Stimulated activated CD4-positive, alpha-beta T cell treated with anti-CD3 and anti-CD28 coated beads, Interleukin-15, amount 100 ng/mL, for 48 hours (primary cell): ENCODE results near the gene ARL5C.

Source experiments
- DNase-seq, 2 donors: peaks; one replicate each; pipeline ENCODE4 v3.0.0-alpha.2; 2020; ENCODE audit warnings: low read depth in 2 of 2

ARL5C gene

GRCh38 chr17:39165841-39166349, at the start of gene ARL5C:
ARL5C (minus strand) TSS chr17:39166161; CDS start chr17:39165760, 401 bp downstream.
- no peak for DNase-seq

GRCh38 chr17:39213852-39214251, 47.9 kb upstream of the ARL5C start:
- no peak for DNase-seq

DNA sequence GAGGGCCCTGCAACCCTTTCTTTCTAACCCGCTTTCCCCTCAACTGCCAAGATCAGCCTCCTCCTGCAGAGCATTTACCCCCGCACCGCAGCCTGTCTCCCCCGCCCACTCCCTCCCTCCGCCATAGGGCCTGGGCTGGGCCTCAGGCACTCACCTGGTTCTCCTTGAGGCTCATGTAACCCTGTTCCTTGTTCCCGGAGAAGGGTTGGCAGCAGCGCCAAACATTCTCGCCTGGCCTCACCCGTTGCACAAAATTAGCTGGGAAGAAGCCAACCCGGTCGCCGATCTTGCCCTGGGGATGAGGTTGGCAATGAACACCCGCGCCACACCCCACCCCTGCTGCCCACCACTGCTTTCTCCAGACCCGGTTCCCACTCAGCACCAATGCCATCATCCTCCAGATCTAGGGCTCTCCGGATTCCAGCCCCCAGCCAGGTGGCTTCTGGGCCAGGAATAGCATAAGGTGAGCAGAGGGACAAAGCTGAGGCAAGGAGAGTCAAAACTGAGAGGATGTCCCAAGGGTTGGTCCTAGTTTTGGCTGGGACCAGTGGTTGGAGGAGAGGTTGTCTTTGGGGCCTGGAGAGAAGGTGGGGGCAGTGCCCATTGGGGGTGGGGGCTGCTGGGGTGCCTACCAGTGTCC, 47.0 kb upstream of the ARL5C start:
- no peak for DNase-seq

DNA sequence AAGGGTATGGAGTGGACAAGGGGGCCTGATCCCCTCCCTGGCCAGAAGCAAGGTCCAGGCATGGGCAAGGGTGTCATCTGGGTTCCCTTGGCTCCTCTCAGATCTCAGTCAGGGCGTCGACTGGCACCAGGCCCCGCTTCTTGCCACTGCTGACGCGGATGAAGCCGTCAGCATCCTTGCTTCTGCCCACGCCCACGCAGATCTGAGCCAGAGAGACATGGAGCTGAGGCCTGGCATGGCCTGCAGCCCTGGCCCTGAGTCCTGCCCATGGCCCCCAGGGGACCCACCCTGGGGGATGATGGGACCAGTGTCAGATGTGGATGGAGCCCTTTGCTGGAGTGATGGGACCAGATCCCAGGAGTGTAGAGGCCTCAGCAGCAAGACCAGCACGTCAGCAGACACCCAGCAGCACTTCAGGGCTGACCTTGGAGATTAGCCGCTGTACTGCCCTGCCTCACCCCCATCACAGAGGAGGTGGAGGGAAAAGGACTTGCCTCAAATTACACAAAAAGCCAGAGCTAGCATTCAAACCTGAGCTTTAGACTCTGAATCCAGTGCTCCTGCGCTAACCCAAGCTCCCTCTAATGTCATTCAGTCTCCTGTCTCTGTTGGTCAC, 46.3 kb upstream of the ARL5C start:
- no peak for DNase-seq

DNA sequence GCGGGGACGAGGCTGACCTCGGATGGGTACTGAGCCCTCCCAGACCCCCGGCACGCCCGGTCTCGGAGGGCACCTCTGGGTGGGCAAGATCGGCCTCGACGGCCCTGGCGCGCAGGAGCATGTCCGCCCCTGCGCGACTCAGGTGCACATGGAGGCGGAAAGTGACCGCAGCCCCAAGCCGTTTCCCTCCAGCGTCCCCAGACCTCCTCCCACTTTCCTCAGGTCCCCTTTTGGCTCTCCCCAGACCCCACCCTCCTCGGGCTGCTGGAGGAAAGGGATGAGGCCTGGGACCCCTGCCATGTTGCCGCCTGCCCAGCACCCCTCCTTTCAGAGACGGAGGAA, 44.1 kb upstream of the ARL5C start:
- no peak for DNase-seq

GRCh38 chr17:39209317-39210092, 43.5 kb upstream of the ARL5C start:
- DNase-seq, result peak in 1 of 2 donors; percentile 66

DNA sequence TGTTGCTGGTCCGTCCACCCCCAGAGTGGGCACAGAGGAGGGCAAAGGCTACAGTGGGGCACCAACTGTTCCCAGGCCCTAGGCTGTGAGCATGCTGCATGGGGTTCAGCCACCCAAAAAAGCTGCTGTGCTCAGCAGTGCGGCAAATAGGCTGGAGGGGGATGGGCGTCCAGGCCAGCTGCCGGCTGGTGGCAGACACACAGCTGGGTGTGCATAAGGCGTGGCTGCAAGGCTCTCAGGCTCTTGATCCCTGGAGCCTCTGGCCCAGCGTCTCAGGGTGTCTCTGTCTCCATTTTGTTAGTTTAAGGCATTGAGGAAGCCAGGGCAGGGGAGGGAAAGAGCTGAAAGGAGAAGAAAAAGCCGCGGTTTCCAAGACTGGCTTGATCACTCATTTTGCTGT, 42.9 kb upstream of the ARL5C start:
- no peak for DNase-seq

GRCh38 chr17:39208136-39208535, 42.2 kb upstream of the ARL5C start:
- DNase-seq, result no peak

GRCh38 chr17:39205112-39205526, 39.2 kb upstream of the ARL5C start:
- no peak for DNase-seq

DNA sequence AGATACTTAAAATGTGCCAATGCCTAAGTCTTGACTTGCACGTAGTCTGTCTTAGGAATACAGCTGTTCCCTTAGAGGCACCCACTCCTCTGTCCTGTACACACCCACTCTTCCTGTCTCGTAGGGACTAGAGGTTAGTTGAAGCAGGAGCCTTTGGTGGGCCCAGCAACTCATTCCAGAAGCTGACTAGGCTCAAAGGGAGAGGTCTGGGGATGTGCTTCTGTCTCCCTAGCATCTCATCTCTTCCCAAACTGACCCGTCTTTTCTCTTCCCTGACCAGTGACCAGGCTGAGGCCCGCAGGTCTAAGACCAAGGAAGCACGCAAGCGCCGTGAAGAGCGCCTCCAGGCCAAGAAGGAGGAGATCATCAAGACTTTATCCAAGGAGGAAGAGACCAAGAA, 38.3 kb upstream of the ARL5C start:
- no peak for DNase-seq

GRCh38 chr17:39200957-39201510, 35.1 kb upstream of the ARL5C start:
- no peak for DNase-seq

DNA sequence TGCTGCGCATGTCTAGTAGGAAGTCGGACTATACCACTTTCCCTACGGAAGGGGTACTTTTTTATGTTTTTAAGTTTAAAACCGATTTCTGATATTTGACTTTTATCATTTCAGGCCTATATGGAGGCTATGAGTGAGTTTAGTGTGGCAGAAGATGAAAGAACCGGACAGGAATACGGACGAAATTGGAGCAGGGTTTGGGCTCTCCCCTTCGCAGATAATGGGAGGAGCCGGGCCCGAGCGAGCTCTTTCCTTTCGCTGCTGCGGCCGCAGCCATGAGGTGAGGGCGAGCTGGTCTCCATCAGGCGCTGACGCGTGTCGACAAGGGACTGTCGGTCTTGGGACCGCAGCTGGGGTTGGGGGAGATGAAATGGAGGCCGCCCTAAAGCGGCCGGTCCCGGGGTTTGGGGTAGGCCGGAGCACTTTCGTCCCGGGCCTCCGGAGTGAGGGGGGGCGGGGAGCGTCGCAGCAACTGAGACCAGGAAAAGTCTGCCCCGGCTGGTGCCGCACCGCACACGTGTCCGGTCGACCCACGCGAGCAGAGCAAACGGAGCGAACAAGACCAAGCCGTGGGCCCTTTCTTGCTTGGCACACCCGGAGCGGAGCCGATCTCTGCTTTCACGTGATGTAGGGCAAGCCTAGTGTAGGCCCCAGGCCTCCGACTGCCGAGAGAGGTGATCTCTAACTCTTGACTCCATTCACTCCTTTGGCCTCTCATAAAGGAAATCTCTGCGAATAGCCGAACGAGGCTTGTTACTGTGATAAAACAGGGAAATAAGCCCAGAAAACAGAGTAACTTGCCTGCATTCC, 34.3 kb upstream of the ARL5C start, which contains the start of gene RPL19:
RPL19 (plus strand) TSS at position 214 of the 810 bp plus-strand sequence; CDS start at position 276, 62 bp downstream.
- DNase-seq, result peak; percentile 67 to 73

- peak; percentile 84 to 90 for DNase-seq
Measured at GRCh38 chr17:39199820-39200069, 33.8 kb upstream of the ARL5C start.

- DNase-seq, result no peak
Measured at GRCh38 chr17:39198186-39198566, 32.2 kb upstream of the ARL5C start.

GRCh38 chr17:39197380-39198185, 31.6 kb upstream of the ARL5C start, which contains the start of gene CACNB1:
CACNB1 (minus strand) TSS chr17:39197669; CDS start chr17:39197495, 174 bp downstream.
- DNase-seq, result peak; percentile 53 to 63

GRCh38 chr17:39196808-39197291, 30.9 kb upstream of the ARL5C start:
- no peak for DNase-seq

GRCh38 chr17:39196241-39196807, 30.4 kb upstream of the ARL5C start:
- DNase-seq, result no peak

DNA sequence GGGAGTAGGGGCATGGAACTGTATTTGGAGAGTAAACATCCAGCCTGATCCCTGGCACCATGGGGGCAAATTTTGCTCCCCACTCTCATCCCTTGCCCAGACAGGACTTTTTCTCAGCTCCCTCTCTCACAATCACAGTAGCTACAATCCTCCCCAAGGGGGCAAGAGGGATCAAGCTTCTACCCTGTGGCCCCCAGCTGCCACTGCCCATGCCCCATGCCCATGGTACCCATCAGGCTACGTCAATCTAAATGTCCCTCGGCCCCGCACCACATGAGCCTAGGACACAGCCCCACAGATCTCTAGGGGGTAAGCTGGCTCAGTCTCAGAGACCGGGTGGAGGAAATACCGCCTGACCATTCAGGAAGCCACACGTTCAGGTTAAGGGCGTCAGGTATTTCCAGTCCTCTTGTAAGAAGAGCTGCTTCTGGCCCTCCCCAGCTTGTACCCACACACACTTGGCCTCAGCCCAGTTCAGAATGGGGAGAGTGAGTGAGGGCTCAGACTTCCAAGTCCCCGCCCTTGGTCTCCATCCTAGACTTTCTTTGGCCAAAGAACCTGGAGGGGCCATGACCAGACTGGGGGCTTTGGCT, 29.7 kb upstream of the ARL5C start:
- no peak for DNase-seq

- DNase-seq, result no peak
Measured at GRCh38 chr17:39194985-39195524, 29.1 kb upstream of the ARL5C start.
